H1 (cell line): Measurements from ENCODE around the gene PNPLA3. TPM values are rescaled to one million over a fixed set of nuclear protein-coding genes. Genes with fewer than 3 reads are reported as not detected.
A peak's percentile ranks its signal among the peaks of the same experiment; 100 is the strongest.

Experiments used
- CTCF ChIA-PET: fragments of 300-600 bp; sonication (Branson Sonifier 250); formaldehyde crosslinking; loops from one replicate; lab custom pipeline; 2021; ENCODE audit not compliant: partially characterized antibody; lab: Charles Lee
- POLR2A ChIA-PET: fragments of 300-600 bp; sonication (Branson Sonifier 250); formaldehyde crosslinking; loops from one replicate; lab custom pipeline; 2021; ENCODE audit warnings: inconsistent platforms; ENCODE audit not compliant: partially characterized antibody; lab: Charles Lee
- DNase-seq, 2 experiments: peaks; one replicate each; pipeline versions ENCODE4 v3.0.0 to v3.0.0-alpha.2; 2010 to 2022; ENCODE audit warnings: low spot score in 2 of 2, low read depth in 1 of 2, mixed read lengths in 1 of 2
- FAIRE-seq: peaks from 2 replicates; lab custom pipeline; 2011; peaks lifted over from hg19 to GRCh38; lab: Jason Lieb, UNC
- H2AFZ ChIP-seq: 2 replicates; pipeline ENCODE4 v1.8.1; 2012; ENCODE audit warnings: low read length, inconsistent platforms
- H2AK5ac ChIP-seq: 2 replicates; pipeline ENCODE4 v1.6.1; 2013; ENCODE audit warnings: low read depth, low read length
- H2BK120ac ChIP-seq: replicated peaks from 2 replicates; pipeline ENCODE3; 2013; ENCODE audit warnings: low read depth, low read length, inconsistent platforms
- H2BK12ac ChIP-seq: 2 replicates; pipeline ENCODE4 v1.6.1; 2013; ENCODE audit warnings: low read depth, low read length
- H2BK15ac ChIP-seq: 2 replicates; pipeline ENCODE4 v1.6.1; 2013; ENCODE audit warnings: low read length
- H2BK20ac ChIP-seq: 2 replicates; pipeline ENCODE4 v1.6.1; 2013; ENCODE audit warnings: low read length
- H2BK5ac ChIP-seq: 2 replicates; pipeline ENCODE4 v1.6.1; 2013; ENCODE audit warnings: low read depth, low read length
- H3K14ac ChIP-seq: 2 replicates; pipeline ENCODE4 v1.6.1; 2013; ENCODE audit warnings: inconsistent platforms; ENCODE audit not compliant: insufficient read length
- H3K18ac ChIP-seq: 2 replicates; pipeline ENCODE4 v1.6.1; 2013; ENCODE audit warnings: low read length; ENCODE audit errors: extremely low read depth
- H3K23ac ChIP-seq: 2 replicates; pipeline ENCODE4 v1.6.1; 2013; ENCODE audit warnings: inconsistent platforms; ENCODE audit not compliant: insufficient read length
- H3K23me2 ChIP-seq: 2 replicates; pipeline ENCODE4 v1.6.1; 2013; ENCODE audit warnings: low read depth, low read length
- H3K27ac ChIP-seq: 2 replicates; pipeline ENCODE4 v1.6.1; 2011; ENCODE audit warnings: low read depth, low read length, inconsistent platforms
- H3K27me3 ChIP-seq, 4 experiments: replicated peaks in 1 of 4; 1 replicate in 1 of 4; 2 replicates in 3 of 4; pipeline versions ENCODE4 v1.6.1 to v1.8.1; 2011 to 2013; ENCODE audit warnings: low read length in 3 of 4, mild to moderate bottlenecking in 3 of 4, inconsistent platforms in 2 of 4, mixed read lengths in 2 of 4, moderate library complexity in 1 of 4; ENCODE audit not compliant: control insufficient read depth in 3 of 4, insufficient read depth in 3 of 4; ENCODE audit errors: extremely low read depth in 1 of 4
- H3K36me3 ChIP-seq, 4 experiments: 2 replicates each; pipeline versions ENCODE4 v1.6.1 to v1.8.1; 2011 to 2013; ENCODE audit warnings: mild to moderate bottlenecking in 4 of 4, low read length in 3 of 4, moderate library complexity in 2 of 4, control low read depth in 1 of 4, inconsistent platforms in 1 of 4; ENCODE audit not compliant: insufficient read depth in 4 of 4, control insufficient read depth in 2 of 4
- H3K4ac ChIP-seq: replicated peaks from 2 replicates; pipeline ENCODE3; 2013; ENCODE audit warnings: low read length, low read depth, mixed read lengths, inconsistent platforms; ENCODE audit not compliant: insufficient read length
- H3K4me1 ChIP-seq, 4 experiments: replicated peaks in 1 of 4; 1 replicate in 1 of 4; 2 replicates in 3 of 4; pipeline versions ENCODE4 v1.6.1 to v1.8.1; 2011 to 2013; ENCODE audit warnings: low read length in 3 of 4, inconsistent platforms in 2 of 4, mixed read lengths in 1 of 4; ENCODE audit not compliant: insufficient read depth in 4 of 4, control insufficient read depth in 3 of 4
- H3K4me2 ChIP-seq, 2 experiments: 2 replicates each; pipeline versions ENCODE4 v1.6.1 to v1.8.1; 2011 to 2013; ENCODE audit warnings: low read depth in 2 of 2, low read length in 2 of 2, control low read depth in 1 of 2, inconsistent platforms in 1 of 2, mild to moderate bottlenecking in 1 of 2; ENCODE audit not compliant: insufficient read depth in 1 of 2
- H3K4me3 ChIP-seq, 4 experiments: fragments of 200-600, 300-600 bp in 1 of 4; sonication (generic), shearing (Covaris generic), sonication (Bioruptor Twin) in 1 of 4; 2 replicates each; pipeline versions ENCODE4 v1.5.1 to v1.8.1; 2011 to 2016; ENCODE audit warnings: low read length in 4 of 4, low read depth in 3 of 4, control low read depth in 2 of 4, inconsistent platforms in 2 of 4, mild to moderate bottlenecking in 2 of 4, mixed read lengths in 1 of 4, moderate library complexity in 1 of 4; ENCODE audit not compliant: insufficient read depth in 2 of 4; ENCODE audit errors: extremely low read depth in 1 of 4
- H3K56ac ChIP-seq: replicated peaks from 2 replicates; pipeline ENCODE3; 2013; ENCODE audit warnings: low read depth, mild to moderate bottlenecking, mixed read lengths, low read length, inconsistent platforms; ENCODE audit not compliant: insufficient read length
- H3K79me1 ChIP-seq: 2 replicates; pipeline ENCODE4 v1.6.1; 2013; ENCODE audit warnings: low read depth, low read length, control low read depth
- H3K79me2 ChIP-seq, 2 experiments: 2 replicates each; pipeline versions ENCODE4 v1.6.1 to v1.8.1; 2012 to 2013; ENCODE audit warnings: low read length in 2 of 2, mild to moderate bottlenecking in 2 of 2, inconsistent platforms in 1 of 2; ENCODE audit not compliant: insufficient read depth in 2 of 2, control insufficient read depth in 1 of 2
- H3K9ac ChIP-seq, 4 experiments: replicated peaks in 1 of 4; 1 replicate in 1 of 4; 2 replicates in 3 of 4; pipeline versions ENCODE4 v1.6.1 to v1.8.1; 2011 to 2013; ENCODE audit warnings: low read depth in 3 of 4, low read length in 3 of 4, control low read depth in 2 of 4, mild to moderate bottlenecking in 2 of 4, moderate library complexity in 2 of 4, inconsistent platforms in 1 of 4; ENCODE audit errors: extremely low read depth in 1 of 4
- H3K9me3 ChIP-seq, 2 experiments: 2 replicates each; pipeline versions ENCODE4 v1.6.1 to v1.8.1; 2012 to 2013; ENCODE audit warnings: mild to moderate bottlenecking in 2 of 2, moderate library complexity in 2 of 2, control low read depth in 1 of 2, inconsistent platforms in 1 of 2, low read depth in 1 of 2, low read length in 1 of 2, mixed read lengths in 1 of 2; ENCODE audit not compliant: insufficient read depth in 2 of 2
- H4K20me1 ChIP-seq, 2 experiments: replicated peaks in 1 of 2; 2 replicates each; pipeline versions ENCODE3 to v1.8.1; 2011 to 2013; ENCODE audit warnings: inconsistent platforms in 2 of 2, low read length in 2 of 2, mild to moderate bottlenecking in 1 of 2; ENCODE audit not compliant: insufficient read depth in 2 of 2, control insufficient read depth in 1 of 2
- H4K5ac ChIP-seq: 2 replicates; pipeline ENCODE4 v1.6.1; 2013; ENCODE audit warnings: low read length, low read depth, mixed read lengths, inconsistent platforms; ENCODE audit not compliant: insufficient read length
- H4K8ac ChIP-seq: 2 replicates; pipeline ENCODE4 v1.8.0; 2013; ENCODE audit warnings: mild to moderate bottlenecking, moderate library complexity, low read length, inconsistent platforms; ENCODE audit not compliant: insufficient read depth; ENCODE audit errors: extremely low read depth
- H4K91ac ChIP-seq: replicated peaks from 2 replicates; pipeline ENCODE3; 2013; ENCODE audit warnings: low read length, mixed read lengths, inconsistent platforms; ENCODE audit not compliant: insufficient read length
- ASH2L ChIP-seq: fragments of 200-600, 300-600 bp; sonication (generic); IDR thresholded peaks from one replicate; pipeline ENCODE4 v1.7.1; 2017; ENCODE audit warnings: low read length
- BRCA1 ChIP-seq: IDR thresholded peaks from 2 replicates; pipeline ENCODE4 v1.6.1; 2012; ENCODE audit warnings: low read depth, low read length, improper control_type of control experiment
- CBX8 ChIP-seq: fragments of 300-800, 300-1000 bp; sonication (generic); IDR thresholded peaks from 2 replicates; pipeline ENCODE4 v1.7.1; 2016; ENCODE audit warnings: low read depth, low read length, borderline replicate concordance
- CEBPB ChIP-seq: IDR thresholded peaks from 2 replicates; pipeline ENCODE4 v1.6.1; 2012; ENCODE audit warnings: low read depth, low read length
- MAFK ChIP-seq: IDR thresholded peaks from 2 replicates; pipeline ENCODE4 v1.6.1; 2012; ENCODE audit warnings: low read depth, mild to moderate bottlenecking, improper control_type of control experiment, low read length
- POLR2AphosphoS5 ChIP-seq: IDR thresholded peaks from 2 replicates; pipeline ENCODE4 v1.6.1; 2011; ENCODE audit warnings: low read depth, low read length
- RAD21 ChIP-seq, 2 experiments: IDR thresholded peaks in 1 of 2; conservative IDR thresholded peaks in 1 of 2; 2 replicates each; pipeline ENCODE4 v1.6.1; 2011; ENCODE audit warnings: low read depth in 2 of 2, low read length in 2 of 2, improper control_type of control experiment in 1 of 2, inconsistent platforms in 1 of 2, mild to moderate bottlenecking in 1 of 2, moderate library complexity in 1 of 2
- RXRA ChIP-seq: IDR thresholded peaks from 2 replicates; pipeline ENCODE4 v1.6.1; 2011; ENCODE audit warnings: low read depth, mild to moderate bottlenecking, low read length, moderate library complexity; ENCODE audit not compliant: insufficient read depth
- SP1 ChIP-seq: IDR thresholded peaks from 2 replicates; pipeline ENCODE4 v1.6.1; 2011; ENCODE audit warnings: low read depth, low read length
- TAF1 ChIP-seq: IDR thresholded peaks from 2 replicates; pipeline ENCODE4 v1.6.1; 2011; ENCODE audit warnings: mild to moderate bottlenecking, low read depth, low read length
- YY1 ChIP-seq: IDR thresholded peaks from 2 replicates; pipeline ENCODE4 v1.6.1; 2011; ENCODE audit warnings: low read depth, mild to moderate bottlenecking, low read length
- WGBS, 2 experiments: shearing (Covaris generic) in 1 of 2; methylation state at CpG; one replicate each; pipeline versions ENCODE4 v1.1.6 to v1.1.7; 2013 to 2015; ENCODE audit warnings: low lambda C conversion rate in 2 of 2, mixed read lengths in 2 of 2, inconsistent platforms in 1 of 2, low coverage in 1 of 2, missing lambda C conversion rate in 1 of 2; ENCODE audit not compliant: insufficient replicate concordance in 2 of 2, insufficient coverage in 1 of 2, insufficient read length in 1 of 2; ENCODE audit errors: extremely low coverage in 1 of 2, missing lambda C conversion rate in 1 of 2; 5-methylcytosine and 5-hydroxymethylcytosine counted together
- polyA plus RNA-seq, 7 experiments: library from polyadenylated mRNA; depleted of rRNA in 3 of 7; stranded (reverse) in 5 of 7; unstranded in 2 of 7; fragments of >200 nt in 5 of 7; fragments of 200-250 nt in 2 of 7; gene quantifications; 1 replicate in 5 of 7; 2 replicates in 1 of 7; 4 replicates in 1 of 7; pipeline versions ENCODE4 v1.2.1 to v1.2.3, GENCODE V29; 2011 to 2013; ENCODE audit warnings: missing spikeins in 2 of 7, mixed read lengths in 2 of 7
- total RNA-seq: library from RNA; stranded (reverse); fragmentation: NEBNext Ultra II Directional; extraction: Animal tissue kit (Norgen Biotek cat#: 25700); gene quantifications from 2 replicates; pipeline ENCODE4 v1.2.1, GENCODE V29; 2021
- TF ChIP-seq, protein P1 (sequence below), 3 experiments: IDR thresholded peaks; 1 replicate in 2 of 3; 2 replicates in 1 of 3; pipeline versions ENCODE4 v1.5.1 to v1.6.1; 2011; ENCODE audit warnings: low read length in 3 of 3, mild to moderate bottlenecking in 3 of 3, inconsistent platforms in 2 of 3, low read depth in 1 of 3, moderate library complexity in 1 of 3; ENCODE audit not compliant: insufficient read depth in 1 of 3; ENCODE audit errors: control extremely low read depth in 1 of 3

PNPLA3 gene
- total and polyA plus RNA-seq, 2 of the 8 experiments (the other 6 are each of a cell fraction or from before 2014, with no cell fraction given): 17.5 to 23.4 TPM

- 83% methylated on average over 11 of the region's 12 CpGs; no CpG with 5 or more reads in 1 of the 2 experiments for WGBS, 2 experiments
- no peak overlapping the region for H2BK20ac ChIP-seq
- peaks cover 0 to 4% (median 0%) of the 10 kb centered on the region in 4 experiments; a peak in 3 of 7 replicates for H3K4me1 ChIP-seq
- no peak overlapping the region for H3K23ac ChIP-seq
- no peak overlapping the region for H2BK5ac ChIP-seq
- no peak overlapping the region for H2BK120ac ChIP-seq
- no peak overlapping the region for H3K4ac ChIP-seq
- FAIRE-seq (no peak), DNase-seq (no peak)
- no peak overlapping the region for H4K5ac ChIP-seq
- no peaks in the 10 kb centered on the region for H3K23me2 ChIP-seq
- H3K9me3 ChIP-seq: no peaks in the 10 kb centered on the region
- H2BK15ac ChIP-seq: no peak overlapping the region
- CTCF ChIA-PET: interaction anchor here (0.6 to 21.4 kb wide), 6 partner anchors 12 to 573 kb away, joined by 3 to 226 read pairs (median 6); no protein-coding TSS in a partner anchor
- no peak overlapping the region; the same call in 1 of the 2 replicates for H3K18ac ChIP-seq
- no peak overlapping the region for H3K9ac ChIP-seq
- H3K27ac ChIP-seq: no peak overlapping the region
- no peaks in the 10 kb centered on the region for H4K20me1 ChIP-seq
- H3K27me3 ChIP-seq: no peaks in the 10 kb centered on the region; a peak in 1 of 7 replicates
- H3K56ac ChIP-seq: no peak overlapping the region
- H3K4me2 ChIP-seq: no peak overlapping the region
- H4K91ac ChIP-seq: no peak overlapping the region
- no peaks in the 10 kb centered on the region for H3K79me2 ChIP-seq
- peak overlapping the region; percentile 50; the same call in 1 of the 2 replicates for H2BK12ac ChIP-seq
- no peak overlapping the region for H2AK5ac ChIP-seq
- no peak overlapping the region; the same call in 1 of the 2 replicates for H4K8ac ChIP-seq
- no peaks in the 10 kb centered on the region; the same call in 1 of the 2 replicates for H3K79me1 ChIP-seq
- POLR2A ChIA-PET: no interaction called here
- no peak overlapping the region; the same call in 1 of the 2 replicates for H2AFZ ChIP-seq
- no peak overlapping the region for H3K14ac ChIP-seq
- H3K36me3 ChIP-seq: no peaks in the 10 kb centered on the region
- no peak overlapping the region for H3K4me3 ChIP-seq
- TF ChIP-seq, protein P1, sequence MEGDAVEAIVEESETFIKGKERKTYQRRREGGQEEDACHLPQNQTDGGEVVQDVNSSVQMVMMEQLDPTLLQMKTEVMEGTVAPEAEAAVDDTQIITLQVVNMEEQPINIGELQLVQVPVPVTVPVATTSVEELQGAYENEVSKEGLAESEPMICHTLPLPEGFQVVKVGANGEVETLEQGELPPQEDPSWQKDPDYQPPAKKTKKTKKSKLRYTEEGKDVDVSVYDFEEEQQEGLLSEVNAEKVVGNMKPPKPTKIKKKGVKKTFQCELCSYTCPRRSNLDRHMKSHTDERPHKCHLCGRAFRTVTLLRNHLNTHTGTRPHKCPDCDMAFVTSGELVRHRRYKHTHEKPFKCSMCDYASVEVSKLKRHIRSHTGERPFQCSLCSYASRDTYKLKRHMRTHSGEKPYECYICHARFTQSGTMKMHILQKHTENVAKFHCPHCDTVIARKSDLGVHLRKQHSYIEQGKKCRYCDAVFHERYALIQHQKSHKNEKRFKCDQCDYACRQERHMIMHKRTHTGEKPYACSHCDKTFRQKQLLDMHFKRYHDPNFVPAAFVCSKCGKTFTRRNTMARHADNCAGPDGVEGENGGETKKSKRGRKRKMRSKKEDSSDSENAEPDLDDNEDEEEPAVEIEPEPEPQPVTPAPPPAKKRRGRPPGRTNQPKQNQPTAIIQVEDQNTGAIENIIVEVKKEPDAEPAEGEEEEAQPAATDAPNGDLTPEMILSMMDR (IDR thresholded peaks at IDR 0.05; ENCODE audit: control extremely low read depth in 1 of 3, insufficient read depth in 1 of 3, low read depth in 1 of 3, low read length in 3 of 3): no peak
- TF ChIP-seq CBX8 (no peak), RXRA (no peak), MAFK (no peak), TAF1 (no peak), BRCA1 (no peak), RAD21 (IDR thresholded peaks at IDR 0.05 in 1 of 2, conservative IDR thresholded peaks at IDR 0.05 in 1 of 2; ENCODE audit: low read depth in 2 of 2, low read length in 2 of 2) (no peak), POLR2AphosphoS5 (no peak), CEBPB (no peak), SP1 (no peak), YY1 (no peak), ASH2L (no peak)
Measured at GRCh38 chr22:43897751-43898261, 25.8 kb upstream of the PNPLA3 start.
